H54 (cell line): ENCODE measurements around the gene CTNNA2.

Experiments used
- DNase-seq: peaks from one replicate; pipeline ENCODE4 v3.0.0; 2011; ENCODE audit warnings: low spot score, mixed read lengths; ENCODE audit not compliant: insufficient read length
- FAIRE-seq: peaks from 3 replicates; lab custom pipeline; 2011; peaks lifted over from hg19 to GRCh38; lab: Jason Lieb, UNC
- POLR2A ChIP-seq: IDR thresholded peaks from 2 replicates; pipeline ENCODE4 v1.6.1; 2011; ENCODE audit warnings: low read depth, mild to moderate bottlenecking, low read length

Gene CTNNA2

DNA sequence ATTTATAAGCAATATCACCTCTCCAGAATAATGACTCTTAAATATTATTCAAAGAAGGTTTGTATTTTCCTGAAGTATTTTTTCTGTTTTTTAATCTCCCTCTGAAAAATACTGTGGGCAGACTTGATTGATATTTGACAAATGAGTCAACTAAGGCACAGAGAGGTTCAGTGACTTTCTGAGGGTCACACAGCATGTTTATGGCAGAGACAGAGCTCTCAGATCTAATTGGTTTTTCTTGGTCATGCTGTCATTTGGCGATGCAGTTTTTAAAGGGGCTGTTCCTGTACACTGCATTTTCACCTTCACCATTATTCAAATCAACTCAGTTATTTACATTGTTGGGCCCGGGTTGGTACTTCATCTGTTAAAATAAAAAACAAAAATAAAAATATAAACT lies 527.4 kb downstream of the CTNNA2 start:
- FAIRE-seq (no peak), DNase-seq (no peak)
- no peak for TF ChIP-seq POLR2A

GRCh38 chr2:80042635-80043034 lies 529.8 kb downstream of the CTNNA2 start:
- no peak for TF ChIP-seq POLR2A
- FAIRE-seq: no peak
- DNase-seq: no peak

- FAIRE-seq: no peak
- no peak for DNase-seq
- no peak for TF ChIP-seq POLR2A
Measured at GRCh38 chr2:80048296-80048695, 535.4 kb downstream of the CTNNA2 start.

DNA sequence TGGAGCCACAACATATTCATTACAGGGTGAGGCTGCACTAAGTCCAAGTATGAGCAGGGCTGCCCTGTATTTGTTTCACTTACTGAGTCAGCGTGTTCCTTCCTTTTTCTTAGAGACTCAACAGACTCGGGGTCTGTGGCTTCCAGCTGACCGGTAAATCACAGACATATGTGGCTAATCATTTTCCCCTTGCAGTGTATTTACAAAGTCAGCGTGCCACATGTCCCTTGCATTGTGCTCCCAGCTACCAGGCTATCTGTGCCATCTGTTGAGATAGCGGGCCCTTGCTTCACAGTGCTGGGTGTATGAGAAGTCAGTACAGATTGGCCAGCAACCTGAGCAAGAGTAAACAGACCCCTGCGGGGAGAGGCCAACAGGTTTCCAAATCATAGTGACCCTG lies 537.4 kb downstream of the CTNNA2 start:
- TF ChIP-seq POLR2A: no peak
- DNase-seq (no peak), FAIRE-seq (no peak)

GRCh38 chr2:80053522-80054345 lies 540.9 kb downstream of the CTNNA2 start:
- no peak for FAIRE-seq
- DNase-seq: no peak
- TF ChIP-seq POLR2A: no peak

DNA sequence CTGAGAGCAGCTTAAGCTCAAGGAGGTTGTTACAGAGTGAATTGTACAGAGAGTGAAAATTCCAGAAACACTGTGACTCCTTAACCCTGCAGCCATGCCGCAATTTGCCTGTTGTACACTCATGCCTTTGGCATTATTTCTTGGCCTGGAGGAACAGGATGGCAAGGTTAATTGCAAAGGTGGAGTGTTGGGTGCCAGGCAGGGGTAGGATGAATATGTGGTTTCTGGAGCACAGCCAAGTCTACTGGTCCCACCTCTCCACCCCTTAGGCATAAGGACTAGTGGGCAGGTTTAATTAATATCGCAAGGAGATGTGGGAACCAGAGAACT lies 541.5 kb downstream of the CTNNA2 start:
- DNase-seq (no peak), FAIRE-seq (no peak)
- TF ChIP-seq POLR2A: no peak

DNA sequence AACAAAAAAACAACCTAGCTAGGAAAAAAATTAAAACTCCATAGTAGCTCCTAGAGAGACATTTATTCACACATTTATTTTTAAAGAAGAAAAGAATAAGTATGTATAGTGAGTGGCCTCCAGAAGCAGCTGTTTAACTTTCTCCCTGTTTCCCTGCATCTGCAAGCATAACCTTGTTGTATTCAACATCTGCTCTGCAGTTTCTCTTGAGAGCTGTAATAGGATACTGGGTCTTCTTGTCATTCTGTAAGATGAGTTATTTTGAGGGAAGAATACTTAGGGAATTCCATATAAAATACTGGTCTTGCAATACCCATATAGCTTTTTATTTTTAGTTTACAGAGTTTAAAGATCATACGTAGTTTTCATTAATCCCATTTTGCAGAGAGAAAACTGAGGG lies 545.1 kb downstream of the CTNNA2 start:
- DNase-seq (no peak), FAIRE-seq (no peak)
- no peak for TF ChIP-seq POLR2A

DNA sequence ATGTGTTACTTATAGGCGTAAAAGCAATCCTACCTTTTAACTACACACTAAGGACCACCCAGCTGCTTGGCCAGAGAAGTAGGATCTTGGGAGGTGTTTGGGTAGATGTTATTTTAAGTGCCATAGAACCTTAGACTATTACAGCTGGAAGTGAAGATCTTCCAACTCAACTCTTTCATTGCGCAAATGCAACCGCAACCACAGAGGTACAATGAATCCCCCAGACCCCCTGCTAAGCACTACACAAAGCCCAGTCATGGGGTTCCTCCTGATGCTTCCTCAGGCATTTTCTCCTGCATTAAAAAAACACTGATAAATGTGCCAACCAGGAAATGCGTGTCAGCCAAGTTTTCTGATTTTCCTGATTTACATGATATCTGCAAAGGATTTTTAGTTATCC lies 545.7 kb downstream of the CTNNA2 start:
- no peak for TF ChIP-seq POLR2A
- DNase-seq (no peak), FAIRE-seq (no peak)

DNA sequence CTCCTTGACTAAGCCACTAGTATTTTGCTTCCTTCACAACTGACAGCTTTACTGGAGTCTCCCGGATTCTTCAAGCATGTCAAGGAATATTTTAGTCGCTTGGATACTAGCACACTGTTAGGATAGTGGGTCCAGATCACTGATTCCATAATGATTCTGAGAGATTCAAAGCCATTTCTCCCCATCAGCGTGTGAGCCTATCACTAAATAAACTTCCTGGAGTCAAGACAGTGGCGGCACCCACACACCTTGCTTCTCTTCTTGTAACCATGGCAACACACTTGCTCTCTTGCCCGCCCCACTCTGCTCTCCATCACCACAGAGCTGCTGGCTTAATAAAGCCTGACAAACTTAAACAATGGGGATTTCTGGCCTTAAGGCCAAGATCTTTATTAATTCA lies 546.6 kb downstream of the CTNNA2 start:
- DNase-seq (no peak), FAIRE-seq (no peak)
- TF ChIP-seq POLR2A: no peak

DNA sequence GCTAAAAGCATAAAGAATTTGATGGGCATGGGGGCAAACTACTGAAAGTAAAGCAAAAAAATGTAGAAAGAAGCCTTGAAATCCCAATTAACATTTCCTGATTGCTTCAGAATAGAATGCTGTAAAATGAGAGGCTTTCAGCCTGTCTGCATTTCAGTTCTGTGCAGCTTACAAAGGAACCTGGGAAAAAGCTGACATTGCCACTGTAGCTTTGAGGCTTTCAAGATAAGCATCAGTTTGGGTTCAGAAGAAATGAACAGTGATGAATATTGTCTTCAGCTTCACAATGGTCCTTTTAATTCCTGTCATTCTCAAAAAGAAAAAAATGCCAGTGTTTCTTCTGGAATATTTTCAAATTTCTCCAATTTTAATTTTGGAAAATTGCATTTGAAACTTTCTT lies 549.0 kb downstream of the CTNNA2 start:
- no peak for FAIRE-seq
- TF ChIP-seq POLR2A: no peak
- DNase-seq: no peak

GRCh38 chr2:80062298-80062697 lies 549.4 kb downstream of the CTNNA2 start:
- FAIRE-seq (no peak), DNase-seq (no peak)
- no peak for TF ChIP-seq POLR2A

GRCh38 chr2:80068038-80068731 lies 555.3 kb downstream of the CTNNA2 start:
- TF ChIP-seq POLR2A: no peak
- FAIRE-seq (no peak), DNase-seq (no peak)

DNA sequence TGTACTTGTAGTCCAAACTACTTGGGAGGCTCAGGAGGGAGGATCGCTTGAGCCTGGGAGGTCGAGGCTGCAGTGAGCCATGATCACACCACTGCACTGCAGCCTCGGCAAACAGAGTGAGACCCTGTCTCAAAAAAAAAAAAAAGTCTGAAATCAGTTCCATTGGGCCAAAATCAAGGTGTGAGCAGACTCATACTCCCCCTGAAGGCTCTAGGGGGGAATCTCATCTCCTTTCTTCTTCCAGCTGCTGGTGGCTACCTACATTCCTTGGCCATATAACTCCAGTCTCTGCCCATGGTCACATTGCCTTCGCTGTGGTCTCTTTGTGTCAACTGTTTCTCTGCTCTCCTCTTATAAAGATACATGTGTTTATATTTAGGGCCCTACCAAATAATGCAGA lies 557.7 kb downstream of the CTNNA2 start:
- no peak for TF ChIP-seq POLR2A
- no peak for FAIRE-seq
- DNase-seq: no peak

DNA sequence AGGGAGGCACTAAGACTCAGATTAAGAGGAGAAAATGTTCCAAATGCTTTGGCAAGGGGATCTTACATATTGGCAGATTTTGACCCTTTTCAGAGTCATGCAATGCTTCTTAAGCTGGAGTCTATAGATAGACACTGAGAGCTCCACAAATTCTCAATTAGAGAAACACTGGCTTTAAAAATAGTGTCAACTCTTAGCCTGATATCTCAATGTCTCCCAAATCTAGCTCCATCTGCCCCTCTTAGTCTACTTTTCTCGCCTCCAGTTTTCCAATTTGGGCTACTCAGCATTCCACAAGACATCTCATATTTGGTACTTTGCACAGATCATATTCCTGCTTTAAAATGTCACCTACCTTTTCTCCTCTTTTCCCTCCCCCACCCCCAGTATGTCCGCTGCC lies 559.1 kb downstream of the CTNNA2 start:
- FAIRE-seq (no peak), DNase-seq (no peak)
- no peak for TF ChIP-seq POLR2A

DNA sequence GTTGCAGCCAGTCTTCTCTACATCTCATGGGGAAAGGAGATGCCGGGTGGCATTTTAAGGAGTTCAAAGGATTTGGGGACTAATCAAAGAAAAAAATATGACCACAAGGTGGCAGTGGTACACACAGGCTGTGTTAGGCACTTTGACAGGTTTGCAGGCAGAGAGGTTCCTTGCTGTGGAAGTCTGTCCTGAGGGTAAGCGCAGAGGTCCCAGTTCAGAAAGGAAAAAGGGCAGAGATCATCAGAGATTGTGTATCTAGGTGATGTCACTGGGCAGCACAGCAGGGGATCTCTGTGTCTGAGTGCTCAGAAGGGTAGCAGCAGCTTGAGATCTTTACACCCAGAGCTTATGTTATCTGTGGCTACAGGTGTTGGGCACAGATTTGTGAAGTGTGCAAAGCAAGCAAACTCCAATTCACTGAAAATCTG lies 560.3 kb downstream of the CTNNA2 start:
- peak; percentile 9 for DNase-seq
- FAIRE-seq: peak; percentile 48
- TF ChIP-seq POLR2A: no peak
